Activated T-helper 1 cell treated with anti-CD3 and anti-CD28 coated beads, Interleukin-12 subunit alpha, Interleukin-12 subunit beta, Interleukin-2, Interleukin-4 antibody, amounts not matched to agents 30 ng/mL and 10 ng/mL and 1 ng/mL, durations not matched to agents 14 hours and 24 hours and 36 hours (primary cell): ENCODE data around the gene FNDC7. TPM values are rescaled to one million over a fixed set of nuclear protein-coding genes. Genes with fewer than 3 reads are reported as not detected.
"Not testable (repeated sequence)": the region's sequence is repeated elsewhere in the genome, so short reads cannot be mapped to it uniquely, and the experiment has no call there.

Experiments
- DNase-seq: peaks from one replicate; pipeline ENCODE4 v3.0.0; 2021; ENCODE audit warnings: low spot score
- H3K27ac Mint-ChIP-seq: one replicate; pipeline ENCODE4 v1.8.0; 2021; ENCODE audit warnings: mild to moderate bottlenecking, mixed read lengths
- H3K27me3 Mint-ChIP-seq: one replicate; pipeline ENCODE4 v1.8.0; 2022; ENCODE audit warnings: mild to moderate bottlenecking, moderate library complexity, mixed read lengths; ENCODE audit not compliant: insufficient read depth
- H3K36me3 Mint-ChIP-seq: one replicate; pipeline ENCODE4 v1.8.0; 2021; ENCODE audit warnings: low read depth, mixed read lengths
- H3K4me1 Mint-ChIP-seq: one replicate; pipeline ENCODE4 v1.8.0; 2021; ENCODE audit warnings: low read depth, mixed read lengths
- H3K4me3 Mint-ChIP-seq: one replicate; pipeline ENCODE4 v1.8.0; 2021; ENCODE audit warnings: mild to moderate bottlenecking, moderate library complexity, mixed read lengths
- H3K9me3 Mint-ChIP-seq: one replicate; pipeline ENCODE4 v1.8.0; 2021; ENCODE audit warnings: mixed read lengths
- intact Hi-C: fragments of 100-400 bp; cut with micrococcal nuclease; formaldehyde crosslinking; loops from one replicate; pipeline ENCODE4 v1.15.1; 2024
- total RNA-seq: library from RNA; stranded (reverse); gene quantifications from 2 replicates; pipeline ENCODE4 v1.2.3, GENCODE V29; 2022

The FNDC7 gene
- total RNA-seq, 1 donor from 2014 or later: not detected

GRCh38 chr1:108685529-108685928, 27.2 kb upstream of the FNDC7 start:
- Mint-ChIP-seq H3K4me1 (peaks cover 4% of the 10 kb centered on the region), H3K36me3 (no peaks in the 10 kb centered on the region), H3K27me3 (peaks cover 12% of the 10 kb centered on the region), H3K9me3 (no peaks in the 10 kb centered on the region), H3K27ac (no peak overlapping the region), H3K4me3 (no peak overlapping the region)
- intact Hi-C loops: no loop called here
- no peak for DNase-seq

DNA sequence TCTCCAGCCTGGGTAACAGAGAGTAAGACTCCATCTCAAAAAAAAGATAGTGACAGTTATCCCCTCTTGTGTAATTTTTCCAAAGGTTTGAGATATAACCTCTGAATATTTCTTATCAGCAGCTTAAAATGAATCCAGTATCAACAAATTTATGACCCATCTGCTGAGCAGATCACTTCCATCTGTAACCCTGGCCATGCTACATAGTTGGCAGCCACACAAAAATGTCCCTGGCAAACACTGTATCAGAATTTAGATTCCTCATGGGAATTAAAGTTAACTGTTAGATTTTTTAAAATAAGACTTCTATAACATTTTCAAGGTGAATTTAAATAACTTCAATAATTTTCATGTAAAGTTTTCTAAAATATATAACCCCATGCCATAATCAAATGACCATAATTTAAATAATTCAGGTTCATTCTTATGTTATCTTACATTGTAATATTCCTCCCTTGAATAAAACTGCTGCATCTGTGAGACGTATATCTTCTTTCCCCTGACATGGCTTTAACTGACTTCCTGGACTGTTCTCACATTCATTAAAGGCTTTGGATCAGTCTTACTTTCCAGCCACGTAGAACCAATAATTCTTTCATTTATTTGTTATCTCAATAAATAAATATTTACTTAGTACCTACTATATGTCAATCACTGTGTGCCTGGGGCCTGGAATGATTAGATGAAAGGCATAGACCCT, 25.9 kb upstream of the FNDC7 start:
- no peak for DNase-seq
- no peak overlapping the region for H3K27ac Mint-ChIP-seq
- intact Hi-C loops: no loop called here
- H3K9me3 Mint-ChIP-seq: no peaks in the 10 kb centered on the region
- peaks cover 12% of the 10 kb centered on the region for H3K27me3 Mint-ChIP-seq
- H3K36me3 Mint-ChIP-seq: peaks cover 3% of the 10 kb centered on the region
- peaks cover 16% of the 10 kb centered on the region for H3K4me1 Mint-ChIP-seq
- H3K4me3 Mint-ChIP-seq: no peak overlapping the region

DNA sequence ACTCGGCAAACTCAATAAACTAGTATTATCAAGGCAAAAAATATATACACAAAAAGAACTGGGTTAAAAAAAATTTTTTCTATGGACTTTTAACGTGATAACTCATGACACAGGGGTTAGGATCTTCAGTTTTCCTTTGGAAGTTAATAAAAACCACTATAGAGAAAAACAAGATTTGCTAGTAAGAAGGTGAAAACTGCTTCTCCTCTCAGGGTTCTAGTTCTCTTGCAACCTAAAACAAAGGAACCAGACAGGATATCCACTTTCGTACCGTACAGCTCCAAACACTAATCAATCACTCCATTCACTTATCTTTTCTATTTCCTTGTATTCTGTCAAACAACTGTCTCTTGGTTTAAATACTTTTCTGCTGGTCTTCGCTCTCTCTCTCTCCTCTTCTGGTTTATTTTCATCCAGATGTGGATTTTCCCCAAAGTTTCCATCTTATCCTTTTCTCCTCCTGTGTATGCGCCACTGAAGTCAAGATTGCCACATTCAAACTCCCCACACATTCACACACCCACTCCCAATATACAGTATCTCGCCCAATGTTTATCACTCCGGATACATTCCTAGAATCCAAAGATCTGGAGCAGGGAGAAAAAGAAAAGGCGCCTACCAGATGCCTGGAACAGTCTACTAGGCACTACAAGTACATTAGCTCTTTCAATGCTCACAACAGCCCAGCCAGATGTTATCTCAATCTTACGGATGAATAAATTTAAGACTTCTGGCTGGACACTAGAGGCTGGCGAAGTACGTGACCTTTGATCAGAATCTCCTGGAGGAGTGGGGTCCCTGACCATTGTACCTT, 21.4 kb upstream of the FNDC7 start:
- H3K36me3 Mint-ChIP-seq: peaks cover 24% of the 10 kb centered on the region
- H3K9me3 Mint-ChIP-seq: no peaks in the 10 kb centered on the region
- intact Hi-C loops: loop anchor here (5.0 kb wide), 2 partner anchors 186 to 206 kb away; partner anchors contain the start of gene GPSM2
- H3K4me3 Mint-ChIP-seq: peak overlapping the region; percentile 100
- no peak for DNase-seq
- H3K4me1 Mint-ChIP-seq: peaks cover 36% of the 10 kb centered on the region
- H3K27ac Mint-ChIP-seq: peak overlapping the region; percentile 100
- H3K27me3 Mint-ChIP-seq: peaks cover 9% of the 10 kb centered on the region

GRCh38 chr1:108691942-108692723, 20.6 kb upstream of the FNDC7 start, which contains the start of gene PRPF38B:
PRPF38B (plus strand) TSS chr1:108692310; CDS start chr1:108692592, 282 bp downstream.
- no peaks in the 10 kb centered on the region for H3K9me3 Mint-ChIP-seq
- H3K27me3 Mint-ChIP-seq: peaks cover 9% of the 10 kb centered on the region
- peak within 1 kb of the TSS; percentile 100 for H3K4me3 Mint-ChIP-seq
- H3K27ac Mint-ChIP-seq: peak within 1 kb of the TSS; percentile 100
- H3K36me3 Mint-ChIP-seq: peaks cover 26% of the 10 kb centered on the region
- peaks cover 44% of the 10 kb centered on the region for H3K4me1 Mint-ChIP-seq
- peak; percentile 92 for DNase-seq
- intact Hi-C loops: loop anchor here (1.0 to 5.0 kb wide), 12 partner anchors 31 to 1647 kb away; partner anchors contain the start of genes CLCC1, GPSM2, HENMT1 and RBM15

- H3K27me3 Mint-ChIP-seq: peaks cover 9% of the 10 kb centered on the region
- H3K4me1 Mint-ChIP-seq: peaks cover 52% of the 10 kb centered on the region
- DNase-seq: peak; percentile 77
- intact Hi-C loops: loop anchor here (1.0 to 5.0 kb wide), 14 partner anchors 10 to 1646 kb away; partner anchors contain the start of genes CLCC1, GPSM2, HENMT1 and RBM15
- H3K27ac Mint-ChIP-seq: peak overlapping the region; percentile 100
- H3K9me3 Mint-ChIP-seq: no peaks in the 10 kb centered on the region
- H3K36me3 Mint-ChIP-seq: peaks cover 33% of the 10 kb centered on the region
- peak overlapping the region; percentile 100 for H3K4me3 Mint-ChIP-seq
Observed at GRCh38 chr1:108692724-108693655, 19.7 kb upstream of the FNDC7 start.

- H3K27ac Mint-ChIP-seq: peak overlapping the region; percentile 36
- DNase-seq: no peak
- H3K4me3 Mint-ChIP-seq: peak overlapping the region; percentile 77
- intact Hi-C loops: no loop called here
- peaks cover 55% of the 10 kb centered on the region for H3K36me3 Mint-ChIP-seq
- H3K27me3 Mint-ChIP-seq: no peaks in the 10 kb centered on the region
- peaks cover 69% of the 10 kb centered on the region for H3K4me1 Mint-ChIP-seq
- no peaks in the 10 kb centered on the region for H3K9me3 Mint-ChIP-seq
Observed at GRCh38 chr1:108695535-108695934, 17.2 kb upstream of the FNDC7 start.

- peaks cover 52% of the 10 kb centered on the region for H3K36me3 Mint-ChIP-seq
Observed at GRCh38 chr1:108699375-108700332, 13.1 kb upstream of the FNDC7 start.

GRCh38 chr1:108701176-108701849, 11.4 kb upstream of the FNDC7 start:
- Mint-ChIP-seq H3K9me3 (no peaks in the 10 kb centered on the region), H3K4me1 (peaks cover 59% of the 10 kb centered on the region), H3K27ac (no peak overlapping the region), H3K4me3 (no peak overlapping the region), H3K36me3 (peaks cover 45% of the 10 kb centered on the region), H3K27me3 (no peaks in the 10 kb centered on the region)
- intact Hi-C loops: no loop called here
- no peak for DNase-seq

More at GRCh38 chr1:108699375-108700332, 13.1 kb upstream of the FNDC7 start:
- Mint-ChIP-seq H3K27ac (peak overlapping the region; percentile 75), H3K4me3 (peak overlapping the region; percentile 70), H3K27me3 (no peaks in the 10 kb centered on the region), H3K9me3 (no peaks in the 10 kb centered on the region), H3K4me1 (peaks cover 63% of the 10 kb centered on the region)
- intact Hi-C loops: no loop called here
- DNase-seq: no peak

DNA sequence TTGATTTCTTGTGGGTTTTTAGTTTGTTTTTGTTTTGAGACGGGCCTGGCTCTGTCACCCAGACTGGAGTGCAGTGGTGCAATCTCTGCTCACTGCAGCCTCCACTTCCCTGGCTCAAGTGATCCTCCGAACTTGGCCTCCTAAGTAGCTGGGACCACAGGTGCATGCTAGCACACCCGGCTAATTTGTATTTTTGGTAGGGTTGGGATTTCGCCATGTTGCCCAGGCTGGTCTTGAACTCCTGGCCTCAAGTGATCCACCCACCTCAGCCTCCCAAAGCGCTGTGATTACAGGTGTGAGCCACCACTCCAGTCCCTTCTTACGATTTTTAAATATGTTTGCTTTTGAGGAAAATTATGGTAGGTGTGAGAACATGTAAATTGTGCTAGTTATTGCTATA, 10.6 kb upstream of the FNDC7 start:
- H3K27me3 Mint-ChIP-seq, DNase-seq, H3K9me3 Mint-ChIP-seq, H3K27ac Mint-ChIP-seq, H3K4me3 Mint-ChIP-seq, intact Hi-C loops: not testable (repeated sequence)
- H3K36me3 Mint-ChIP-seq: peaks cover 43% of the 10 kb centered on the region
- peaks cover 52% of the 10 kb centered on the region for H3K4me1 Mint-ChIP-seq

GRCh38 chr1:108703939-108704338, 8.8 kb upstream of the FNDC7 start:
- Mint-ChIP-seq H3K27ac (peak overlapping the region; percentile 90), H3K27me3 (no peaks in the 10 kb centered on the region), H3K4me3 (no peak overlapping the region), H3K36me3 (peaks cover 29% of the 10 kb centered on the region), H3K9me3 (no peaks in the 10 kb centered on the region), H3K4me1 (peaks cover 42% of the 10 kb centered on the region)
- peak; percentile 20 for DNase-seq
- intact Hi-C loops: loop anchor here (1.0 to 2.0 kb wide), 2 partner anchors 11 to 43 kb away; partner anchors contain the start of gene STXBP3
